ENCODE data around the gene DAGLB. TPM values are rescaled to one million over a fixed set of nuclear protein-coding genes. Genes with fewer than 3 reads are reported as not detected.
A peak's percentile ranks its signal among the peaks of the same experiment; 100 is the strongest.
"Not testable (repeated sequence)": the region's sequence is repeated elsewhere in the genome, so short reads cannot be mapped to it uniquely, and the experiment has no call there.

Gene DAGLB
- polyA plus RNA-seq, 3 donors = 15.2 to 47.0 (median 16.4) TPM

GRCh38 chr7:6460303-6460702 lies 12.5 kb upstream of the DAGLB start:
- TF ChIP-seq, protein P1, sequence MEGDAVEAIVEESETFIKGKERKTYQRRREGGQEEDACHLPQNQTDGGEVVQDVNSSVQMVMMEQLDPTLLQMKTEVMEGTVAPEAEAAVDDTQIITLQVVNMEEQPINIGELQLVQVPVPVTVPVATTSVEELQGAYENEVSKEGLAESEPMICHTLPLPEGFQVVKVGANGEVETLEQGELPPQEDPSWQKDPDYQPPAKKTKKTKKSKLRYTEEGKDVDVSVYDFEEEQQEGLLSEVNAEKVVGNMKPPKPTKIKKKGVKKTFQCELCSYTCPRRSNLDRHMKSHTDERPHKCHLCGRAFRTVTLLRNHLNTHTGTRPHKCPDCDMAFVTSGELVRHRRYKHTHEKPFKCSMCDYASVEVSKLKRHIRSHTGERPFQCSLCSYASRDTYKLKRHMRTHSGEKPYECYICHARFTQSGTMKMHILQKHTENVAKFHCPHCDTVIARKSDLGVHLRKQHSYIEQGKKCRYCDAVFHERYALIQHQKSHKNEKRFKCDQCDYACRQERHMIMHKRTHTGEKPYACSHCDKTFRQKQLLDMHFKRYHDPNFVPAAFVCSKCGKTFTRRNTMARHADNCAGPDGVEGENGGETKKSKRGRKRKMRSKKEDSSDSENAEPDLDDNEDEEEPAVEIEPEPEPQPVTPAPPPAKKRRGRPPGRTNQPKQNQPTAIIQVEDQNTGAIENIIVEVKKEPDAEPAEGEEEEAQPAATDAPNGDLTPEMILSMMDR (IDR thresholded peaks at IDR 0.05) = no peak

GRCh38 chr7:6458676-6459075 lies 10.9 kb upstream of the DAGLB start:
- H3K36me3 Mint-ChIP-seq = peaks cover 23 to 30% of the 10 kb centered on the region in 2 donors
- intact Hi-C loops (cut with micrococcal nuclease) = not testable (repeated sequence)
- WGBS (ENCODE audit: insufficient coverage) = no CpG with 5 or more reads among the region's 3 CpGs

More at GRCh38 chr7:6460303-6460702, 12.5 kb upstream of the DAGLB start:
- no peaks in the 10 kb centered on the region for H3K9me3 ChIP-seq (replicated peaks in 1 of 2; ENCODE audit: control insufficient read depth in 1 of 2, insufficient read depth in 1 of 2, low read length in 2 of 2)
- peaks cover 0 to 4% (median 2%) of the 10 kb centered on the region in 3 donors for H3K27me3 Mint-ChIP-seq (ENCODE audit: low read depth in 3 of 3)
- H3K36me3 ChIP-seq (replicated peaks in 1 of 2; ENCODE audit: control insufficient read depth in 1 of 2, insufficient read depth in 2 of 2, low read length in 2 of 2) = peaks cover 31 to 48% of the 10 kb centered on the region in 2 donors
- no peak for DNase-seq
- WGBS (ENCODE audit: insufficient coverage) = 97% methylated on average over 4 of the region's 6 CpGs
- H3K79me2 ChIP-seq (ENCODE audit: insufficient read depth, low read length) = no peaks in the 10 kb centered on the region
- no peak overlapping the region for H3K4me3 Mint-ChIP-seq
- H3K4me1 Mint-ChIP-seq = no peaks in the 10 kb centered on the region
- no peak overlapping the region for H2AFZ ChIP-seq (ENCODE audit: insufficient read depth, low read depth, low read length, poor library complexity, severe bottlenecking)
- H3K27ac ChIP-seq (ENCODE audit: low read depth in 1 of 2, low read length in 2 of 2) = no peak overlapping the region
- H4K20me1 ChIP-seq (ENCODE audit: insufficient read depth, low read length) = peaks cover 3% of the 10 kb centered on the region
- H3K27me3 ChIP-seq (ENCODE audit: control insufficient read depth in 2 of 2, insufficient read depth in 2 of 2, low read length in 2 of 2) = no peaks in the 10 kb centered on the region
- no peak overlapping the region for H3K4me2 ChIP-seq (replicated peaks; ENCODE audit: extremely low read depth, low read length, poor library complexity, severe bottlenecking)
- H3K4me3 ChIP-seq (replicated peaks in 1 of 3; ENCODE audit: low read depth in 2 of 3, low read length in 3 of 3) = no peak overlapping the region
- H3K9me3 Mint-ChIP-seq = no peaks in the 10 kb centered on the region
- H3K9ac ChIP-seq (ENCODE audit: insufficient read depth, low read length, poor library complexity, severe bottlenecking) = no peak overlapping the region
- peaks cover 28 to 42% of the 10 kb centered on the region in 2 donors for H3K36me3 Mint-ChIP-seq
- H3K4me1 ChIP-seq (ENCODE audit: control insufficient read depth in 1 of 2, insufficient read depth in 2 of 2, low read length in 2 of 2) = no peaks in the 10 kb centered on the region
- H3K27ac Mint-ChIP-seq = peak overlapping the region in 1 of 7 donors; percentile 31
- intact Hi-C loops (cut with micrococcal nuclease) = no loop called here

More at GRCh38 chr7:6458676-6459075, 10.9 kb upstream of the DAGLB start:
- not testable (repeated sequence) for H3K4me2 ChIP-seq (replicated peaks; ENCODE audit: extremely low read depth, low read length, poor library complexity, severe bottlenecking); H3K9ac ChIP-seq (ENCODE audit: insufficient read depth, low read length, poor library complexity, severe bottlenecking); H3K27me3 ChIP-seq (ENCODE audit: control insufficient read depth in 2 of 2, insufficient read depth in 2 of 2, low read length in 2 of 2); DNase-seq; H3K79me2 ChIP-seq (ENCODE audit: insufficient read depth, low read length); H3K4me1 Mint-ChIP-seq; H3K9me3 Mint-ChIP-seq; H3K4me3 ChIP-seq (replicated peaks in 1 of 3; ENCODE audit: low read depth in 2 of 3, low read length in 3 of 3); H4K20me1 ChIP-seq (ENCODE audit: insufficient read depth, low read length); H3K27ac ChIP-seq (ENCODE audit: low read depth in 1 of 2, low read length in 2 of 2); H2AFZ ChIP-seq (ENCODE audit: insufficient read depth, low read depth, low read length, poor library complexity, severe bottlenecking); H3K4me1 ChIP-seq (ENCODE audit: control insufficient read depth in 1 of 2, insufficient read depth in 2 of 2, low read length in 2 of 2); H3K27me3 Mint-ChIP-seq (ENCODE audit: low read depth in 3 of 3); H3K9me3 ChIP-seq (replicated peaks in 1 of 2; ENCODE audit: control insufficient read depth in 1 of 2, insufficient read depth in 1 of 2, low read length in 2 of 2); H3K4me3 Mint-ChIP-seq
- H3K36me3 ChIP-seq (replicated peaks in 1 of 2; ENCODE audit: control insufficient read depth in 1 of 2, insufficient read depth in 2 of 2, low read length in 2 of 2) = peaks cover 31 to 36% of the 10 kb centered on the region in 2 donors
- peak overlapping the region in 1 of 7 donors; percentile 70 for H3K27ac Mint-ChIP-seq

Data from CD14-positive monocyte (primary cell).